Dermis microvascular lymphatic vessel endothelial cell (primary cell): ENCODE data around the gene MTERF1. TPM values are rescaled to one million over a fixed set of nuclear protein-coding genes. Genes with fewer than 3 reads are reported as not detected.
"Not testable (repeated sequence)": the region's sequence is repeated elsewhere in the genome, so short reads cannot be mapped to it uniquely, and the experiment has no call there.

Experiments used
- DNase-seq, 2 donors: peaks; one replicate each; pipeline versions ENCODE4 v3.0.0 to v3.0.0-alpha.2; 2010; ENCODE audit warnings: low read depth in 2 of 2
- total RNA-seq: library from RNA; depleted of rRNA; stranded (reverse); fragments of >200 nt; gene quantifications from 2 replicates; pipeline ENCODE4 v1.2.1, GENCODE V29; 2014

MTERF1 gene
- total RNA-seq, 1 donor from 2014 or later = 5.4 TPM

DNA sequence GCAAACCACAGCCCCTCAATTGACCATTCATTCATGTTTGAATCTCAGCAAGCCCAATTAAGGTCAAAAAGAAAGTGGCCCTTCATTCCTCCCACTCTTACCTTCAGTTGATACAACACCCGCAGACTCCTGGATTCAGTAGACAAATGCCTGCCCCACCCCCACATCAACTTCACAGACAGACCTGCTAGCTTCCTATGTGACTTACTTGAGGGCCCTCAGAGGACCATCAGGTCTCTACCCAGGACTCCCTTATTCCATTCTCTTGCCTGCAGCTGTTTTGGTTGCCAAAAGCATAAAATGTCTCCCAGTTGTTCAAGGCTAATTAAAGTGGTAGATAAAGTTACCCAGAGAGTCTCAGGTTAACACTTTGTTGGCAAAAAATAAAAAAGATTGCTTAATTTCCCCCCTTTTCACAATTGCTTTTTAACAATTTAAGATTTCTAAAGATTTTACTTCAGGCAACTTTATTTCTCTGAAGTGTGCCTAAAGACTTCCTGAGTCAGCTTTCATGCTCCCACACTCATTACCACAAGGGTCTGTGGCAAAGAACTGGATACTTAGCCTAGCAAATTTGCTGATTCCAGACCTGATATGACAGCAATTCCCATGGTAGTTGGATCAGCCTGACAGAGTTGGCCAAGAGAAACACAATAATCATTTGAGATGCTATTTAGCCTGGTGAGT lies 3.3 kb upstream of the MTERF1 start:
- DNase-seq = no peak

DNA sequence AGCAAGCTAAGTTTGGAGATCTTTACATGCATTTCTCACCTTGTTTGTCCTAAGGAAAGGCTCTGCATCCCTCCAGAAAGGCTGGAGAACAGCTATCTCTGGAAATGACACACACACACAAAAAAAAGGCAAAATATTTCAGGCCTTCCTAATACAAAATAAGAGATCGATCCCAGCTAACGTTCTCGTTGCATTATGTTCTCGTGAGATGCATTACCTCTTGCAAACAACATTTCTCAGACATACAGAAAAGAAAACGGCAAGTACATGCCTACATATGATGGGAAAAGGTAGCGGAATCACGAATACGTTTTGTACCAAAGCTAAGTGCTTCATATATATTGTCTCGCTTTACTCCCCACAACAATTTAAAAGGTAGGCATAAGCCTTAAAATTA lies 488 bp downstream of the MTERF1 start:
- no peak for DNase-seq

DNA sequence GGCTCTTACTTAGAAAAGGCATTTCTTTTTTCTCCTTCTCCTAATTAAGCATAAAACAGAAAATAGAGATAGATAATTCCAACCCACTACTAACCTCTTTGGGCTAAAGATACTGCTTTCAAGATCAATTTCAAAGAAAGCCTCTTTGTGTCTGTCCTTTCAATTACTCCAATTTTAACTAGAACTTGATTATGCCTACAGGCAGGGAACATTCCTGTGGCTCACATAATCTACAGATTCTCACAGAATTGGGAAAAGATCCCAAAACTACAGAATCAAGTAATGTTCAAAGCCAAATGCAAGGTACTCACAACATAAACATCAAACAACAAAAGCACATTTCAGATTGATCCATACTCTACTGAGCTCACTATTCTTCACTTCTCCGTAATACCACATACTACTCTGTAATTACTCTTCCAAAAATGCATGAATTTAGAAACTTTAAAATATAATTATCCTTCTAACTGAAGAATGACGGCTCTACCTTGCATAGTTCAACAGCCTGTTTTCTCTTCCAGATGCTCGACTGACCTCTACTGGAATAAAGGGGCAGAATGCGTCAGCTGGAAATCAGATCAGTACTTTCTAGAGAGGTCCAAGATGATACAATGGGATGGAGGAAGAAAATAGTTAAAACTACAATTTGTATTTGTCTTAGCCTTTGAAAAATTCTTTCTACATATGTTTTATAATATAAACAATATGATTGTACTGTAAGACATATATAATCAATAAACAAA lies 3.9 kb downstream of the MTERF1 start:
- DNase-seq = no peak

DNA sequence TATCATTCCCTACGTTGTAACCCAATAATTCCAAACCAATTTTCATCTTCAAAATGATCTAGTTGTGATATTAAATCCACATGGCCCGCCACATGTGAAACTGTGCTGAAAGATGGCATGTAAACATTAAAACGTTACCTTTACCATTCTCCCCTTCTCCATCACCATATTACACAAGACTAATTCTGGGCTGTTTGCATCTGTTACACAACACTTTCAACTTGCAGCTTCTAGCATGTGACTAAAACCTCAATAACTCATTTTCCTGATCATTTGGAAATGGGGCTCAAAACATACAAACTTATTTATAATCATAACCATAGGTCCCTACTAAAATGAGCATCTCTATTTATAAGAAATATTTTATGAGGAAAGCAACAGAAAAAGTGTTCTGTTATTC lies 4.7 kb downstream of the MTERF1 start:
- no peak for DNase-seq

DNA sequence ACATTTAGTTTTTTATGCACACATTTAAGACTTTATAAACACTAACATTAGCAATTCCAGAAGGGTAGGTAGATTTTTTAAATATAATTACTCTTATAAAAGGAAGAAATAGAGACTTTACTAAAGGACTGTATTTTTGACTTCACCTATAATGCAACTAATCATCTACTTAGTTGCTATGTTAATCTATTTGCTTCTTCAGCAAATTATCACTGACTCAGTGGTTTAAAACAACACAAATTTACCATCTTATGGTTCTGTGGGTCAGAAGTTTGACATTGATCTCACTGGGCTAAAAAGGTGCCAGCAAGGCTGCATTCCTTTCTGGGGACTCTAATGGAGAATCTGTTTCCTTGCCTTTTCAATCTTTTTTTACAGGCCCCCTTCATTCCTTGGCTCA lies 7.6 kb downstream of the MTERF1 start:
- no peak for DNase-seq

DNA sequence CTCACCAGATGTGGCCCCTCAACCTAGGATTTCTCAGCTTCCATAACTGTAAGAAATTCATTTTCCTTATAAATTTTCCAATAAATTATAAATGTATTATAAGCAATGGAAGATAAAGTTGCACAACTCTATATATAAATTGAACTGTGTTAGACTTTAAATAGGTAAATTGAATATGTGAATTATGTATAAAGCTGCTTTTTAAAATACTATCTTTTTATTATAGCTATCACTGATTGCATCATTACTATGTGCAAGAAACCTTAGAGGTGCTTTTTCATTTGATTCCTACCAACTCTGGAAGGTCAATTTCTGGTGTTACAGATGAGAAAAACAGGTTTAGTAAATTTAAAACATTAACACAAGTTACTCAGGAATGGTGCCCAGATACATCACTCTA lies 8.4 kb downstream of the MTERF1 start:
- DNase-seq = no peak

DNA sequence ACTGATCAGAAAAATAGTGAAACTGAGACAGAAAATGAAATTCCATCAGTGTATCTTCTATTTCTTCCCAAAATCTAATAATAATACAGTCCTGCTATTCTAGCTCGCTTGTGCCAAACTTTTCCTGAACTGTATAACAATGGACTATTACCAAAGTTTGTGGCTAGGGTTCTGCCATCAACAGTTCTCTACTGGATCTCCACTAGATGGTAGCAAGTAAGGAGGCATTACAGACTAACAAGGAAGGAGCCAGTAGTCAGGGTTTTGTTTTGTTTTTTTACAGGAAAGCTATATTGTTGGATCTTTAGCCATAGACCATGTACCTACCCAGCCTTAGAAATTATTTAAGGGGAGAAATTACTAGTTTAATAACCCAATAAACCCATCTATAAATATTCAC lies 10.8 kb downstream of the MTERF1 start:
- no peak for DNase-seq

DNA sequence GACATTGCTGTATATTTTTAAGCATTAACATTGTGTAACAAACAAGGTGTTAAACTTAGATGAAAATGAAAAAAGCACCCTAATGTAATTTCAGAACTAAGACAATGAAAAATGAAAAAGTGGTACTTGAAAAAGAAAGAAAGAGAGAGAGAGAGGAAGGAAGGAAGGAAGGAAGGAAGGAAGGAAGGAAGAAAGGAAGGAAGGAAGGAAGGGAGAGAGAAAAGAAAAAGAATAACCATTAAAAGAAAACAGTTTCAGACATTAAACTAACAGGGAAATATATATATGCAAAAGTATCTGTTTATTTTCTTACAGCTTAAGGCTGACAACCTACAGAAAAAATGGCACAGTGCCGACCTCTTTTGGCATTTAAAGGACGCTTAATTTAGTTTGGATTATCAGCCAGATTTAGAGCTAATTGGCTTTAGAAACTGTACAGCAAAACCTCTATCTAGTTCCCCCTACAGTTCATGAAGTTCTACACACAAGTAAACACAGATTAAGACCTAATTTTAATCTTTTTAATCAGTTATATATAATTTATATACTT lies 13.8 kb downstream of the MTERF1 start:
- DNase-seq = no peak

DNA sequence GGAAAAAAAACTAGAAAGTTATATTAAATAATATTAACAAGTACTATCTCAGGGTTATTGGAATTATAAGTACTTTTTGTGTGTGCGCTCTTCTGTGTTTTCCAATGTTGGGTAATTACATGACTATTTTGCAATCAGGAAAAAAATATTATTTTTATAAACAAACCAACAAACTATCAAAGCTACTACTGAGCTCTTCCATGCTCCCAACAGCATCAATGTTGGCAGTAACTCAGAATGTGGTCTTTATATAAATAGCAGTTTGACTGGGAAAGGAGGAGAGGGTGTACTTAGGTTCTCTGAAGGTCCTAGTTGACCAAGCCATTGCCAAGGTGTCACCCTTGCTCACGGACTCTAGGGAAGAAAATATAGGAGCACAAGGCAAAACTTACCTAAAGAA lies 15.0 kb downstream of the MTERF1 start:
- DNase-seq = no peak

DNA sequence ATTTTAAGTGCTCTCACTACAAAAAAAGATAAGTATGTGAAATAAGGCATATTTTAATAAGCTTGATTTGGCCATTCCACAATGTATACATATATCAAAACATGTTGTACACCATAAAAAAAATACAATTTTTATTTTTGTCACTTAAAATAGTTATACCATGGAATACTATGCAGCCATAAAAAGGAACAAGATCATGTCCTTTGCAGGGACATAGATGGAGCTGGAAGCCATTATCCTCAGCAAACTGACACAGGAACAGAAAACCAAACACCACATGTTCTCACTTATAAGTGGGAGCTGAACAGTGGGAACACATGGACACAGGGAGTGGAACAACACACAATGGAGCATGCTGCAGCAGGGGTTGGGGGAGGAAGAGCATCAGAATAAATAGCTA lies 15.9 kb downstream of the MTERF1 start:
- not testable (repeated sequence) for DNase-seq

DNA sequence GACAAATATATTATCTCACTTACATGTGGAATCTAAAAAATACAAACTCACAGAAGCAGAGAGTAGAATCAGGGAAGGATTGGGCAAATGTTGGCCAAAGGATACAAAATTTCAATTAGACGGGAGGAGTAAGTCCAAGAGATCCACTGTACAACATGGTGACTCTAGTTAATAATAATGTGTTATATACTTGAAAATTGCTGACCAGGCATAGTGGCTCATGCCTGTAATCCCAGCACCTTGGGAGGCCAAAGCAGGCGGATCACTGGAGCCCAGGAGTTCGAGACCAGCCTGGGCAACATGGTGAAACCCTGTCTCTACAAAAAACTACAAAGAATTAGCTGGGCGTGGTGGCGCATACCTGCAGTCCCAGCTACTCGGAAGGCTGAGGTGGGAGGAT lies 16.4 kb downstream of the MTERF1 start:
- no peak for DNase-seq

DNA sequence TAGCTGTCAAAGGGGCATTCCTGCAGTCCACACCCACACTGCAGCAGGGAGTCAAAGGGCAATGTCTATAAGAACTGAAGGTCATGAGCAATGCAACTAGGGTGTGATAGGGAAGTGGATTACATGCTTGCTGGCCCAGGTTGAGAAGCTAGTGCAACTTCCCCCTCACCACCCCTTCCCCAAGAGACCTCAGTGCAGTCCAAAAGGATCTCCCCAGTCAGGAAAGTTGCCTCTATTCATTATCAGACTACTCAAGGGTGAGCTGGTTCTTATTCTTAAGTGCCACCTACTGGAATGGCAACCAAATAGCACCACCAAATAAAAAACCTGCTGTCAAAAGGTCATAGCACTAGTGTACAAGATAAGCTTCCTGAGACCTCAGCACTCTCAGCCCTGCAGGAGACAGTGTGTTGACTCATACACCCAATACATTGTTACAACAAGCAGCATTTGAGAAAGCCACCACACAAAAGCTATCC lies 28.2 kb downstream of the MTERF1 start:
- DNase-seq = peak in 1 of 2 donors; percentile 48

DNA sequence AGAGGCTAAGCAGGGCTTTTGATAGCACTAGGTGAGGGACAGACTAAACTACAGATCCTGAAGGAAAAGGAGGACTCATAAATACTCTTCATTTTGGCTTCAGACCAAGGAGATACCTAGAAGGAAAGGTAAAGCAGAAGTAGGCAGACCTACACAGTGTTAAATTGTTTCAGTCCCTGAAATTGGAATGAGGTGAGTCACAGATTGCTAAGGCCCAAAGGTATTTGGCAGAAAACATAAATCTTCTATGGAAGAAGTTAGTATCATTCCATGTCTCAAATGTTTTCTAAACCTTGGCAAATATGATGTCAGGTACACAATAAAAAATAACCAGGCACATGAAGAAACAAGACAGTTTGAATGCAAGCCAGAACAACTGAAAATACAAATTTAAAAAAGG lies 30.0 kb downstream of the MTERF1 start:
- no peak for DNase-seq

DNA sequence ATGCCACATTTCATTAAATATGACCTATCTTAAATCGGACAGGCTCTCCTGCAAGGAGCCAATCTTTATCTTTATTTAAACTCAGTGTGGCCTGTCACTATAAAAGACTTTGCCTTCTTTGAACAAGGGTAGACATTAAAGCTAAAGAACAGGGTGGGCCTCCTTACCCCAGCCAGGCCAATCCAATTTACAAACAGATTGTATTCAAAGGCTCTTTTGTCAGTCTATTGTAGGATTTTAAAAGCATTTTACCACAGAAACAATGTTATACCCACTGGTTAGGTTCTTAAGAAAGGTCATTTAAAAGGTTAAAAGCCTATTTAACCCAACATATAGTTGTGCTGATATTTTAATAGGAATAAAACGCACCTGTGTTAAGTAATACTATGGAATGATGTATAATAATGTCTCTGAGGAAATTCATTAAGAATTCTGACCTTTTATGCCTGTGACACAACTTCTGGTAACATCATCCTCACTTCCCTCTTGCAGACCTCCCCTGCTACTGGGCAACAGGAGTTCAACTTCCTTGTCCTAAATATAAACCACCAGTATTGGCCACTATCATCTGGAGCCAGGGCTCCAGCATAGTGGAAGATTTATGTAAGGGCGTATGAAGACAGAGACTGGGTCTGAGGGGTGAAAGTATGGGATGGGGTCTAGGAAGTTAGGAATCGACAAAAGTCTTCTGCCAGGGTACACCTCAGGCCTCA lies 32.5 kb downstream of the MTERF1 start:
- no peak for DNase-seq

DNA sequence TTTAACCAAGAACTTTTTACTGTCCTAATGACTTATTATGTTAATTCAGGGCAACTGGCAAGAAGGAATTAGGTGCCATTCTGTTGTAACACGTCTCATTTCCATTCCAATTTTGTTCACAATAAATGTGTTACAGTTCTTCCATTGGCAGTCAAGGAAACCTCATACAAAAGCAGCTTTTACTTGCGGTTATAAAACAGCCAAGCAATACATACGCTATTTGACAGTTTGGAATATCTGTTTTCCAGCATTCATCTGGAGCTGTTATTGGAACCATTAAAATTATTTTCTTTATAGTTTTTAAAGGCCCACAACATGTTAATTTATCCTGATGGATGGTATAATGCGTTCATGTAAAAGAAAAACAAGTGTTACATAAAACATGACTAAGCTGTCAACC lies 33.3 kb downstream of the MTERF1 start:
- DNase-seq = no peak

DNA sequence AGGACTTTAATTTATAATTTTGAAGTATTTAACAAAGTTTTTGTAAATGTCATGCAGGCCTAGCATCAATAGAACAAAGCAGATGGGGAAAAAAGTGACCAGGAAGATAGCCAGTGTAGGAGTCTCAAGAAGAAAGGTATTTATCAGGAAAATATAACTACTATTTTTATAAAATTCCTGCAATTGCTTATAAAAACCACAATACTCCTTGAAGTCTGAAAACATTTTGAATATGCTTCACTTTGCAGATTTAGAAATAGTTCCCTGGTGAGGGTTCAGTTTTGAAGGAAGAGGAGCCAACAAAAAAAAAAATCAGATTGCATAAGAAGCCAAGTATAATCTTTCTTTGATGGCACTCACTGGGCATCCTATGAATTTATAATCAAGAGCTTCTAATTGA lies 34.1 kb downstream of the MTERF1 start:
- DNase-seq = no peak

DNA sequence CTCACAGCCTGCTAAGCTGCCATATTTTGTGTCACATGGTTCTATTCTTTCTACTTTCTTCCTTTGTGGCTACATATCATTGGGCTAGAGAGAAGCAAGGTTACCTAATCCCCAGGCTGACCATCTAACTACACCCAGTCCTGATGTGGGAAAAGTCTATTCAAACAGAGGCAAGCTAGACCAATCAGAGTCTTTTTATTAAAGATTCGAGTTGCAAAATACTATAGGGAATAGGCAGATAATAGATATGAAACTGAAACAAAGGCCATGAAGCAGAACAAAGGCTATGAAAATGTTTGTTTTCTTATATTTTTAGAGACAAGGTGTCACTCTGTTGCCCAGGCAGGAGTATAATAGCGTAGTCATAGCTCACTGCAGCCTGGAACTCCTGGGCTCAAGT lies 36.7 kb downstream of the MTERF1 start:
- DNase-seq = no peak

DNA sequence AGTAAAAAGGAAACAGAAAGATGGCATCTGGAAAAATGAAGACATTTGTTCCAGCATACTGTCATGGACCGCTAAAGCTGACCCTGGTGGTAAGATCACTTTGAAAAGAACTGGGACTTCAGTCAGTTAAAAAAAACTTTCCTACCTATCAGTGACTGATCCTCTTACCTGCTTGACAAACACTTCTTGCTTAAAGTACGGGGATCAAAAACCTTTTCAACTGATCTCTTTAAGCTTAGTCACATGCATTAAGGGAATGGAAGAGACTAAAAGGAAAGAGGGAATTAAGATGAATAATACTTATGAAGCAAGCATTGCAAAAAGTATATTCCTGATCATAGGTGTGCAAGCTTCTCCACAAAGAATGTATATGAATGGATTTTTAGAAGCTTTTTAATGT lies 42.1 kb downstream of the MTERF1 start:
- no peak for DNase-seq

DNA sequence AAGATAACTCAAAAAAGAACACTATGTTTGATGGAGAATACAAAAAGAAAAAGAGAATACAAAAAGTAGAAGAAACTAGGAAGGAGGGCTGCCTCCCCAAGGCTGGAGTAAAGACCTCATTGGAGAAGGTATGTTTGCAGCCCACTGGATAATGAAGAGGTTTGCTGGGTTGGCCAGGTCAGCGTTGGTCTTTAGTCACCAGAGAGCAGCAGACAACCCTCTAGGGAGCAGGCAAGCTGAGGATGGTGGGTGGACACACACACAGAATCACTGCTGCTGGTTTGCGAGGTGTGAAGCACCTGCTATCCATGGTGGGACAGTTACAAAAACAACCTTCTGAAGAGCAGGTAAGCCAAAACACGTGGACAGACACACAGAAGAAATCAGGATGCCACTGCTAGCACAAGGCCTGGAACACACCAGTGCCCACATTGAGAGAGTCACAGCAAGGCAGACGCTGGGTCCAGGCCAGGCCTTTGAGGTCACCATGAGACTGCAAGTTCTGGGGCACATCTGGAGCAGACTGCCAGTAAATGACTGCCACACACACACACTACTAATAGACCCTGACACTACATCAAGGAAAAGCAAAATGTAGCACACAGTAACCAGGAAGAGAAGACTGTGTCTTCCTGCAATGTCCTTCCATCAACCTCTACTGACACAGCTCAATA lies 43.0 kb downstream of the MTERF1 start:
- DNase-seq = no peak

DNA sequence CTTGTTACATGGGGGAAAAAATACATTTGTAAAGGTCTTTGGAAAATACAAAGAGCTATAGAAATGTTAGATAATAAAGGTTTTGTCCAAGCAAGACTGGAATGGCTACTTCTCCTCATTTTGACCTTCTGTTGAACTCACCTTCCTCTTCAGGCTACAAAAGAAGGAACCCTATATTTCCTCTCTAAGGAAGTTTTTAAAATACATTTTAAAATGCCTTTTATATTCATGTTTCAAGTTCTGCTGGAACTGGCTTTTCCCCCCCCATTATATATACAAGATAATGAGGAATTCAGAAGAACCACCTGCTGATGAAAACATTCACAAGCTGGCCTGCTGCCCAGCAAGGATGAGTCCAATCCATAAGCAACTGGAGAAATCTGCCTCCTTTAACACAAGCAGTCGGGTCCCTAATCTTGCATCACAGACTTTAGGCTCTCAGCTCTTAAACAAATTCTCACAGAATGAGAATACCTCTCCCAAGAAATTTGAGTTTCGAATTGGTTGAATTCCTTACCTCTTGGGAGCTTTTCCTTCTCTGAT lies 44.6 kb downstream of the MTERF1 start:
- DNase-seq = peak in 1 of 2 donors; percentile 5

DNA sequence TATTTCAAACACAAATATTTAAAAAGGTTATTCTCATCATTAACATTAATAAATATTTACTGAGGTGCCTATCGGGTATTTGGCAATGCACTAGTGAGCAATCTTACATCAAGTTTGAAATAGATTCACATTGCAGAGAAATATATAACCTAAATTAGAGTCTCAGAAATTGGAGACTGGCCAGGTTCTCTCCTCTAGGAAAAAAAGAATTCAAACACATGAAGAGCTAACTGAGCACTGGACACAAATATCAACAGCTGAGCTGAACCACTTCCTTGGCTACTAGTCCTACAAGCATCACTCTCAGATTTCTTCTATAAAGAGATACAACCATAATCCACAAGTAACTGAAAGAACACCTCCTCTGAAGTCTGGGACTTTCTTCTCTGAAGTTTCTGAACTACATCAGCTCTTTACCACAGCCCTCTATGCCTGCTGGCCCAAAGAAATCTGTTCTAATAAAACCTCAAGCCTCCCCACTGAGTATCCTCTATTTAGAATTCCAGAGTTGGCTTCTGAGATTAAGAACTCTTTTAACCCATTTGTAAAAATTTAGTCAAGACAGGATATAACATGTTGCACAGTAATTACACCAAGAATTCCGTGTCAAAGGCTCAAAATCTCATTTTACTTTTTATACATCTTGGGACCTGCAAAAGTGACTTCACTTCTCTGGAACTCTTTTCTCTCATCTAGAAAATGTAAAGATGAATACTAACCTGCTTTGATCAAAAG lies 45.2 kb downstream of the MTERF1 start:
- no peak for DNase-seq
